CD4-positive, alpha-beta T cell treated with Interleukin-12 subunit alpha and Interleukin-12 subunit beta, for 1 hour (primary cell): Measurements from ENCODE around the gene ADCY3.

Experiments used
- DNase-seq: peaks from one replicate; pipeline ENCODE4 v3.0.0-alpha.2; 2020

ADCY3 gene

DNA sequence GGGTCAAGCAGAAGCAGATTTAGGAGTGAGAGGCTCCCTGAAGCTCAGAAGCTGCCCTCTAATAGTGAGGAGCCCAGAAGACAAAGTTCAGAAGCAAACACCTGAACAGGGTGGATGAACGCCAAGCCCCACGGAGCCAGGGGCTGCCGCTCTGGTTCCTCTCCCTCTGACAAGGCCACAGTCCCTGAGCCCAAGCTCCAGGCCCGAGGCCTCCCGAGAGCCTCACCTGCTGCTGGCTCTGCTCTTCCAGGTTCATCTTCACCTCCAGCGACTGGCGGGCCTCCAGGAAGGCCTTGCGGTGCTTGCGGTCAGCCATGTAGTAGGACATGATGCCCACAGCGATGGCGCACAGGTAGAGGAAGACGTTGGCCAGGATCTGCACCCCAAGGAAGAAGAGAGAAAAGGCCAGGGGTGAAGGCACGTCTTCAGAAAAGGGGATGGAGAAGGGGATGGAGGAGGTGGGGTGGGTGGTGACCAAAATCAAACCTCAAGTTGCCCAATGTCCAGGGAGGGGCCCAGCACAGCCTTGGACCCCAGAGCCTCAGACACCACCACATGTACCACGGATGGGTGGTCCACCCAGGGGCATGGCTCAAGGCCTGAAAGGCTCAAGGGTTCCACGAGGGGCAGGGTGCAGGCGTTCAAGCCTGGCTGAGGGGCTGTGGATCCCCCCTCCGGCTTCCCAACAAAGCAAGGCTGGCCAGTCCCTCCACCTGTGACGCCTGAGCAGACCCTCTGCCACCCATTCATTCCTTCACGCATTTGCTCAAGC, 47.5 kb downstream of the ADCY3 start:
- no peak for DNase-seq

DNA sequence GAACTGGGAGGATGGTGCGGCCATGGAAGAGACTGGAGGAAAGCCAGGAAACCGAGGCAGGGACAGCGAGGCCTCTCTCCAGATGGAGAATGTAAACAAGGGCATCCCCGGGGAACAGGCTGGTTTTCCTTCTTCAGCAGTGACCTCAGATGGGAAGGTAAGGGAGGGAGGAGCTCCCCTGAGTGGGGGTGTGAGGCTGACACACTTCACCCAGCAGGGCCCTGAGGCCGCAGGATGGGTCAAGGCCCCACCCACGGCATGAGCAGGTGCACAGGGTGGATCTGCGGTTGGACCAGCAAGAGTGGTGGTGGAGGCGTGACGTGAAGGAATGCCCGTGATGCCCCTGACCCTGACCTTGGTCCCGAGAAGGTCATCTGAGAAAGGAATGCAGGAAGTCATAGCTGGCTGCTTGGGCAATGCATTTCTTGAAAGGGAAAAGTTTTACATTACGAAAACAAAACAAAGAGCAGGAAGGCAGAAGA, 48.1 kb downstream of the ADCY3 start:
- DNase-seq = no peak

DNA sequence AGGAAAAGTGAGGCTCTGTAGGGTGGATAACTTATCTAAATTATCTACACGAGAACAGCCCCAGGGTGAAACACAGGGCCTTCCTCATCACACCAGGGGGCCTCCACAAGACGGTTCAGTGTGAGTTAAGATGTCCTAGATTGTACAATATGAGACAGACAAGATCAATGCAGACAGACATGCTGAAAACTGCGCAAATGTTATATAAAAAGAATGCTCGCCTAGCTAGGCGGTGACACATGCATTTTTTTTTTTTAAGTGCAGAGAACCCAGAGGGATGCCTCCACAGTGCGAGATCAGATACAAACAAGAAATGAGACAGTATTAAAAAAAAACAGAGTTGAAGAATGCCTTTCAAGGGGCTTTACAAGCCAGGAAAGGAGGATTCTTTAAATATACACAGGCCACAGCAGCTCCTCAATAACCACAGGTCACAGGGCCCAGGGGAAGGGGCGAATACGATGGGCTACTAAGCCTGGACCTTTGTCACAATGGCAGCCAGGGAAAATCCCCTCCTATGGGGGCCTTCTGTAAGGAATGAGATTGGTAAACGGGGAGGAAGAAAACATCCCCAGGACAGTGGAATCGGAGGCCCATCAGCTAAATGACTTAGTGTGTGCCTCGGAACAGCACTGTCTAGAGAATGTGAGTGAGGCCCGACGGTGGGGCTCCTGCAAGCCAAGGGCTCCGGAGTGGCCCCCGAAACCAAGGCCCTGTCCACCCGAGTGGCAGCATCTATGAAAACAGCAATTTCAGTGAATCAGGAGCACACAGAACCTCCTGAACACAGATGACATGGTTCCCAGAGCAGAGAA, 48.9 kb downstream of the ADCY3 start:
- no peak for DNase-seq

DNA sequence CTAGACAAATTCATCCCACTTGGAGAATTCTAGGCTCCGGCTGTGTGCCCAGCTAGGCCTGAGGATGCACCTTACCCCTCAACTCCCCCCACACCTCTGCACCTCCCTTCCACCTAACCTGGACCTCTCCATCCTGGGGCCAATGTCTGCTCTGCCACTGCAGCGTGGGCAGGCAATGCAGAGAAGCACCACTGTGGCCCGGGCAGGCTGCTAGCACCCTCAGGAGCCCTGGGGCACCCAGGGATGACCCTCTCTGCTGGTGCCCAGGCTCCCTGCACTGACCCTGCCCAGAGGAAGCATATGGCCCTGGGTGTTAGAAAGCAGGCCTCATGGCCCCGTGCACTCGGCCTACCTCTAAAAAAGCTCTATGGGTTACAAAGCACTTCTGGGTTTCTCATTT, 49.6 kb downstream of the ADCY3 start:
- no peak for DNase-seq

DNA sequence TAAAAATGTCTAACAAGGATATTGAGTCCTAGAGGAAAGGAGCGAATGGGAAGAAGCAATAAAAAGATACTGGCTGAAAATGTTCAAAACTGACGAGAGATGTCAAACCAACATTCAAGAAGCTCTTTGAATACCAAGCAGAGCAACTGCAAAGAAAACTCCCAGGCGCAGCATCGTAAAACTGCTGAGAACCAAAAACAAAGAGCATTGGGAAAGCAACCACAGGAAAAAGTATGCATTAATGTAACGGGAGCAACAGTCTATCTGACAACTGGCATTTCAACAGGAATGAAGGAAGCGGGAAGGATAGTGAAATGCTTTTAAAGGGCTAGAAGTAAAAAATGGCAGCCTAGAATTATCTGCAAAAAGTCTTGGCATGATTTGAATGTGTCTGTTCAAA, 53.1 kb downstream of the ADCY3 start:
- DNase-seq = no peak

DNA sequence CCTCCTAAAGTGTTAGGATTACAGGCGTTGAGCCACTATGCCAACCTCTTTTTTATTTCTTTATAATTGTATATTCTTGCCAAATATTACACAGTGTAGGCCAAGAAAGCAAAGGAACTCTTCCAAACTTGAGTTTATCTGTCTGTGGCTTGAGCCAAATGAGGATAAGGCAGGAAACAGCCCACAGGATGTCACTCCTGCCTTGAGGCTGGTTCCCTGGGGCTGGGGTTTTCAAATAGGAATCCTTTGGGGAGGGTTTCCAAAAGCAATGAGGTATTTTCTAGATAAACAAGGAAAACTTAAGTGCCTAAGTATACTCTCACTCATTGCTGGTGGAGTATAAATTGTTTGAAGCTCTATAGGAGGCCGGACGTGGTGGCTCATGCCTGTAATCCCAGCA, 56.4 kb downstream of the ADCY3 start:
- no peak for DNase-seq

DNA sequence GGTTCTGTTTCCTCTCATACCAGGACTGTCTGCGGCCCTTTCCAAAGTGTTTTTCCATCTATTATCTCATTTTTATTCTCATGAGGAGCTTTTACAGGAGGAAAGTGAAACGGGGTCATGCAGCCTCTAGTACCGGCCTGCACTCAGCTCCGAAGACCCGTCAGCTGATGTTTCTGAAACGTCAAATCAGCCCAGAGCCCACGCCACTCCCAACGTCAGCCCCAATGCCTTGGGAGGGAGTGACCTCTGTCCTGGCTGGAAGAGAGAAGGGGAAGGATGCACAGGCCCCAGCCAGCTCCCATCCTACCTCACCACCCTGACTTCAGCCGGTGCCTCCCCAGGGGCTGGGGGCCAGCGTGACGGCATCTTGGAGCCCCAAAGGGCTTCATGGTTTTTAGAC, 58.5 kb downstream of the ADCY3 start:
- no peak for DNase-seq

DNA sequence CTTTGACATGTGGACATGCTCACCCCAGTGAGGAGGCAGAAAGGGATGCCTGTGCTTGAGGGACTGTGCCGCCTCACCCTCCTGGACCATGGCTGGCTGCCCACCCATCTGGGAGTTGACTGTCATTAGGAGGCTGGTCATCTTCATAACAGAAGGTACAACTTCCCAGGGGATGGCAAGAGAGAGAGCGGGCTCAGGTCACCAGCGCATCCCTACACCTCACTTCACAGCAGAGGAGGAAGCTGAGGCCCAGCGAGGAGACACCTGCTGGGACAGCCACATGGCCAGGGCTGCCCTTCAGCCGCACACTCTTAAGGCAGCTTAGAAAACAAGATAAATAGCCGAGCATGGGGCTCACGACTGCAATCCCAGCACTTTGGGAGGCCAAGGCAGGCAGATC, 59.4 kb downstream of the ADCY3 start:
- no peak for DNase-seq

DNA sequence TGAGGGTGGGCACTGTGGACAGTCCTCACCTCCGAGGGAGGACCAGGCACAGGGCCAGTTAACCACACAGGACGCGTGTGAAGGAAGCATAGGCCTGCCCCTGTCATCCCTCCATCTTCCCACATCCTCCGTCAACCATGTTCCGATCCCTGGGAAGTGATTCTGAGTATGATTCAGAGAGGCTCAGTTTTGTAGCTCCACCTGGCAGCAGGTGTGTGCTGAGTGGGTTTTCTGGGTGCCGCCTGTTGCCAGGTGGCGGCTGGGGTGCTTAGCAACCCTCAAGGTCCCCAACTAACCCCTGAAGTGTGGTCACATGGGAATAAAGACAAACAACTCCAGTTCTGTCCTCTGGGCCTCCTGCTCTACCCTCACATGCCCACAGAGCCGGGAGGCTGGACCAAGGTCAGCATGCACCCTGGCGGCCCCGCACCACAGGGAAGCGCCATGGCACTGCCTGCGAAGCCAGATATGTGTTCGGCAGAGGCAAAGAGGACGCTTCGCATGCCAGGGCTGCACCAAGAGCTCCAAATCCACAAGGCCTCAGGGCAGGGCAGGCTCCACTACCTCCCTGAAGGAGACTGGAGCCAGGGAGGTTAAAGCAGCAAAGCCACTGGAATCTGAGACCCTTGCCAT, 60.0 kb downstream of the ADCY3 start:
- DNase-seq = no peak

DNA sequence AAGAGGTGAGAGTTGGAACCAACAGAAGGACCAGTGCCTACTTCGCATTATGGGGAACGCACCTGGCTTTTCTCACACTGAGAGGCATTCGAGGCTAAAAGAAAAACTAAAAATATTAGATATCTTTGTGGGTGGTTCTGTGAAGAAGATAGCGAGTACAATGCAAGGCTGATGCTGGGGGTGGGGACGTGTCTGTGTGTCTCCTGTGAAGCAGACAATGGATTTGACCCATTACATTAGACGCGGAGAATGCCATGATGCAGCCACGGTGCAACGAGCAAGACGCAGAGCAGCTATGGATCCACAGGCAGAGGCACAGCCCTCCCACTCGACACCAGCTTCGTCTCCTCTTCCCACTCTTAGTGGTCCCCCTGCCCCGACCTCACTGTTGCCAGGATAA, 61.0 kb downstream of the ADCY3 start:
- no peak for DNase-seq

DNA sequence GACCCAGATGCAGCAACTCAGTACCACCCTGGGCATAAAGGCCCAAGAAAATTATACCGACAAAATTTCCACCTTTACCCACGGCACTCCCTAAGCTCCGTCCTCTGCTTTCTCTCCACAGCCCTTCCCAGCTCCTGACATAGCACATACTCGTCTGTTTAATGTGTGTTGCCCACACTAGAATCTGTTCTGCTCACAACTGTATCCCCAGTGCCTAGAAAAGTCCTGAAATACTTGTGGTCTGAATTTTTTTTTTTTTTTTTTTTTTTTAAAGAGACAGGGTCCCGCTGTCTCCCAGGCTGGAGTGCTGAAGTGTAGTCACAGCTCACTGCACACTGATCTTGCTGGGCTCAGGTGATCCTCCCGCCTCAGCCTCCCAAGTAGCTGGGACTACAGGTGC, 62.3 kb downstream of the ADCY3 start:
- no peak for DNase-seq

DNA sequence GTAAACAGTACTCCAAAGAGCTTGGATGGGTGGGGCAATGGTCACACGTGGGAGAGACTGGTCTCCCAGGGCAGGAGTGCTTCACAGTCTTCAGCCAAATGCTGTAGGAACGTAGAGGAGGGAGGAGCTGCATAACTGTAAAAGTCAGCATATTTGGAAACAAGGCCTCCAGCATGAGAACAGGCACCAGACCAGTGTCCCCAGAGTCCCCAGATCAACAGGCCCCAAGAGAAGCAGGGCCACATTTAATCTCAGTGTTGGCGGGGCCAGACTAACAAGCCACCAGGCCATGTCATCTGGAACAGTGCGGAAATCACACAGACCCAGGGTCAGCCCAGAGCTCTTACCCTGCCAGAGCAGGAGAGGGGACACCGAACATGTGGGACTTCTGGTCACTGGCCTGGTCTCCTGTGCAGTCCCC, 63.2 kb downstream of the ADCY3 start:
- no peak for DNase-seq

DNA sequence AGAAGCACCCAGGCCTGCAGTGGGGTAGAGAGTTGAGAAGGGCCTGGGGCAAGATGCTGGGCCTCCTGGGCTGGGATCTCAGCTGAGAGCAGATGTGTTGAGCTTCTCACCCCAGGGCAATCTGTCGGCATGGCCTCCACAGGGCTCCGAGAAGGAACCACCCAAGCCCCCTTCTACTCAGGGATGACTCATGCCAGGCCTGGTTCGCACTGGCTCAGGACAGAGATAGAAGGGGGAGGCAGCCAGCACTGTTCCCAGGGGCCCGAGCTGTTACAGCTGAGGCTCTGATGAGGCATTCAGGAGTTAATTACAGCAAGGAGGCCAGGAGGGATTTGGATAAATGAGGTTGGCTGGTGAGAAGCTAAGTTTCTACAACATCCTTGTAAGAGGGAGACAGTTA, 64.3 kb downstream of the ADCY3 start:
- DNase-seq = no peak

DNA sequence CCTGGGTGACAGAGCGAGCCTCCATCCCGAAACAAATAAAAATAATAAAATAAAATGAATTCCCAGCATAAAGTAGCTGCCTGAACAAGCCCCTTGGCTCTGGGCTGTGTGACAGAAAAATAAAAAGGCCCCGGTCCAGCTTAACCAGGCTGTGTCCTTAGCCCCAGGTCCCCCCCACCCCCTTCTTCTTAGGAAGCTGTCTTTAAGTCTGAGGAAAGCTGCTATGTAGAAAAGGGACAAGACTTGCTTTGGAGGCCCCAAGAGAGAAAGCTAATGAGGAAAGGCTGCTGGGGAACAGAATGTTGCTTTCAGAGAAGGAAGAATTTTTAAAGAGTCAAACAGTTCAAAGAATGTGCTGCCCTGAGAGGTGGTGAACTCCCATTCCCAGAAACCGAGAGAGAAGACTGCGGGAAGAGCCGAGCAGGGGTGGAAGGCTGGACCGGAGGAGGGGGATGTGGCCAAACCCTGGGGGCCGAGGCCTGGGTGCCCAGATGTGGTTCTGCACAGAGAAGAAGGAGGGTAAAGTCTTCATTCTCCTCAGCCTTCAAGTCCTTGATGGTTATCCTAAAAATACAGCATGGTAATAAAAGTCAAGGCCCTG, 64.9 kb downstream of the ADCY3 start:
- no peak for DNase-seq

DNA sequence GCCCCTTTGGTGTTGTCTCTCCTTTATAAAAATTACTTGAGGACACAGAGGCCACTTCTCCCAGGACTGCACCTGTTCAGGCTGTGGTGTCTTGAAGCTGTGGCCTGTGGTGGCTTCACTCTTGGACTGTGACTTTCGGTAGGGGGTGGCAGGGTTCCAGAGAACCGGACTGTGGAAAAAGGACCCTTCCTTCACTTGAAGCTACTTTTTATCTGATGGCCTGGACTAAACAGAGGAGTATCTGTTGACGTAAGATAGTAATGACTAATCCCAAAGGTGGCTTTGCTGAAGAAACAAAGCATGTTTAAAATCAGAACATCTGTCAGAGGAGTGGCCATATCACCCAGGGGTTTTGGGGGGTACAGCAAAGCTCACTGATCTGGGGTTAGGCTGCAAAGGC, 66.0 kb downstream of the ADCY3 start:
- DNase-seq = no peak

DNA sequence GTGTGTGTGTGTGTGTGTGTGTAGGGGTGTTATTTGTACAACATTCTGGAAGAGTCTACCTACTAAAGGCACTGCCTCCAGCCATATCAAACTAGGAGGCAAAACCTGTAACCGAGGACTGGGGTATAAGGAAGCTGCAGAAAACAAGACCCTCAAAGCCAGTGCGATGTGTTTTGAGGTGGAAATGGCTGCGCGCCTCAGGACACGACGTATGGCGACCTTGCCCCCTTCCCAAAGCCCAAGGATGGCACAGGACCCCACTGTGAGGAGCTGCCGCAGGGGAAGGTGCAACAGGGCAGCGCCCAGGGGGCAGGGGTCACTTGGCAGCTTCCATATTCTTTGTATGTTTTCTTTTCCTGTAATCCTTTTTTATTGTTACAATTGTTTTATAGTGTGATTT, 67.0 kb downstream of the ADCY3 start:
- no peak for DNase-seq

DNA sequence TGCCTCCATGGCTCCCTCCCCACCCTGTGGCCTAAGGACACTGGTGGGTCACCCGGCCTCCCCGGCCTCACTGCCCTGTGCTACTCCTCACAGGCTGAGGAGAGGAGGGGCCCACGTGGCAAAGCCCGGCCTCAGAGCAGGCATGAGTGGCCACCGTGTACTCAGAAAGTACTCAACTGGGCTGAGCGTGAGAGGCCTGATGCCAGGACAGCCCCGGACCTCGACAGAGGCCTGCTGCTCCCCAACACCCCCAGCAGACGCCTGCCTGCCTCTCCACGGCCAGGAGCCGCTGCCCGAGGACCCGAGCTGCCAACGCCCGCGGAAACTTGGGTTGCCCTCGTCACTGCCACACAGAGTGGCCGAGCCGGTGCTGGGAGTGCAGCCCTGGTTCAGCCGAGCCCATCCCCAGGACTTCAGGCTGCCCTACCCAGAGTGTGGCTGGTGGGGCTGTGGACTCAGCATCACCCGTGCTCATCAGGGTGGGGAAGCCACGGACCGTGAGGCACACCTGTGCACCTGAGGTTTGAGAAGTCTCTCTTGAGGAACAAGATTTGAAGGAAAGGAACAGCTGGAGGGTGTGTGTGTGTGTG, 67.5 kb downstream of the ADCY3 start:
- no peak for DNase-seq

DNA sequence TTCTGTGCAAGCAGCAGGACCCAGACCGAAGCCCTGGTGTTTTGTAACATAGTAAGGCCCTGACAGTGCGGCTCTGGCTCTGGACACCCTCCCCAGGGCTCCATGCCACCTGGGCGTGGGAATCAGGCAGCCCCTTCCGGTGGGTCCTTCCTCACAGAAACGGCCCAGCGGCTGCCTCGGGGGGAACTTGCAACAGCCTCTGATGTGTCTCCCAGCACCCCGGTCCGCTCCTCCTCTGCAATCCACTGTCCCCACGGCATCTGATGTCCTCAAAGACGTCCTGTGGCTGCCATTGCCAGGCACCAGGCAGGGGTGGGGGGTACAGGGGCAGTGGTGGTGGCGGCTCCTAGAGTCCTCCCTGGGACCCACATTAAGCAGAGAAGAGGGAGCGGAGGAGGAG, 68.0 kb downstream of the ADCY3 start:
- no peak for DNase-seq

DNA sequence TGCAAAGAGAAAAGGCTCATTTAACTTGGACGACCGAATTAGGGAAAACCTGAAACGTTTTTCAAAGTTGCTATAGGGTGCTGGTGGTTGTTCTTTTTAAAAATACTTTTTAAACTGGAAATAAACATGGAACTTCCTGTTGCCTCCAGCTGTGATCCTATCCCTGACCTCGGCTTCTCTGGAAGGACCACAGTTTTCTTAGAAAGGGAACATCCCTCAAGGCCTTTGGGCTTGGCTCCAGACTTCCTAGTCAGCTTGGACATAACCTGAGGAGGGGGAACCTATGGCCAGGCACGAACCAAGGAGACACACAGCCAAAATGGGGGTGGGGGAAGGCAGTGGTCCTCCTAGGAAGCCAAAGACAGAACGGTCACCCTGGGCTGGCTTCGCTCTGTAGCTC, 69.1 kb downstream of the ADCY3 start:
- no peak for DNase-seq

DNA sequence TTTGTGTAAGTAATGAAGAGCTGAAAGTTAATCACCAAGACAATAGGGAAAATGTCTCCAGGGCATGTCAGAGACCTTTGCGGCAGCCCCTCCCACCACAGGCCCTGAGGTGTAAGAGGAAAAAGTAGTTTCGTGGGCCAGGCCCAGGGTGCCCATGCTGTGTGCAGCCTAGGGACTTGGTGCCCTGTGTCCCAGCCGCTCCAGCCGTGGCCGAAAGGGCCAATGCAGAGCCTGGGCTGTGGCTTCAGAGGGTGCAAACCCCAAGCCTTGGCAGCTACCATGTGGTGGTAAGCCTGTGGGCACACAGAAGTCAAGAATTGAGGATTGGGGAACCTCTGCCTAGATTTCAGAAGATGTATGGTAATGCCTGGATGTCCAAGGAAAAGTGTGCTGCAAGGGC, 74.3 kb downstream of the ADCY3 start:
- no peak for DNase-seq

DNA sequence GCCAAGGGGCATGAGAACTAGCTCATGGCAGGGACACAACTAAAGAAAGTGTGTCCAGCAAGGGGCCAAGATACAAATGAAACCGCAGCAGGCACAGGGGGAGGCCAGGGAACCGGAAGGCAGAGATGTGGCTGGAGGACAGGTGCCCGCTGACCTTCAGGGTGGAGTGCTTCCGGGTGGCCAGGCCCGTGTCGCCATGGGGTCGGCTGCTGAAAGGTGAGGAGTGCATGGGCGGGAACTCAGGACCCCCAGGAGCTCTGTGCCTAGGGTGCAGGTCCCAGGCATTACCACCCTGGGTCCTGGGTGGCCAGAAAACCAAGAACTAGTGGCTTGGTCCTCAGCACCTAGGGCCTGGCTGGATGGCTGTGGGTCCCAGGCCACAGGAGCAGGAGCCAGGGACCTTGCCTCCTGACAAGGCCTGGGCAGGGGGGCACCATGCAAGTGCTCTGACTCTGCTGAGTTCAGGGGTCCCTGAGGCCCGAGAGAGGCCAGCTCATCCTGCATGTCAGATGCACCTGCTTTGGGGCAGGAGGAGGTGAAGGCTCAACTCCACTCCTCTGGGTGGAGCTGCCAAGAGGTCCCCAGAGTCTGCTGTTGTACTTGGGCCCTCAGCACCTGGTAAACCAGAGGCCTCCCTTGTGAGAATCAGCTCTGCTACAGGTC, 75.9 kb downstream of the ADCY3 start:
- no peak for DNase-seq

DNA sequence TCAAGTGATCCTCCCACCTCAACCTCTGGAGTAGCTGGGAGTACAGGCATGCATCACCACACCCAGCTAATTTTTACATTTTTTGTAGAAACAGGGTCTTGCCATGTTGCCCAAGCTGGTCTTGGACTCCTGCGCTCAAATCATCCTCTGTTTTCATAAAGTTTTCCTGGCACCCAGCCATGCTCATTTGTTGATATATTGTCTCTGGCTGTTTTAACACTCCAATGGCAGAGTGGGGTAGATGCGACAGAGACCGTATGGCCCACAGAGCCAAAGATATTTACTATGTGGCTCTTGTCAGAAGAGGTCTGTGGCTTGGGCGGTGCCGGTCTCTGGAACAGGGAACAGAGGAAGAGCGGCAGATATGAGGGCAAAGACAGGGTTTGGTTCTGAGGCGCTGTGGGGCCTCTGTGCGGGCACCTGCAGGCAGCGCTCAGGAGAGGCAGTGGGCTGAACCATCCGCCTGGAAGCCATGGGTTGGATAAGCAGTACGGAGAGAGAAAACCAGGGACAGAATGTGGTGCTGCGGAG, 76.6 kb downstream of the ADCY3 start:
- DNase-seq = no peak
